Activated T-cell treated with anti-CD3 and anti-CD28 coated beads for 1 hour (primary cell): ENCODE measurements around the gene M1AP.

ENCODE experiments used
- DNase-seq: peaks from one replicate; pipeline ENCODE4 v3.0.0-alpha.2; 2020; ENCODE audit warnings: low read depth

The M1AP gene

GRCh38 chr2:74593826-74594772 lies 54.0 kb downstream of the M1AP start:
- no peak for DNase-seq

GRCh38 chr2:74588664-74589063 lies 59.5 kb downstream of the M1AP start:
- no peak for DNase-seq

GRCh38 chr2:74587664-74588277 lies 60.4 kb downstream of the M1AP start:
- peak; percentile 36 for DNase-seq

GRCh38 chr2:74585406-74586185 lies 62.5 kb downstream of the M1AP start:
- peak; percentile 5 for DNase-seq

- DNase-seq, result no peak
Measured at GRCh38 chr2:74584088-74584645, 64.0 kb downstream of the M1AP start.

- no peak for DNase-seq
Measured at GRCh38 chr2:74583504-74583903, 64.6 kb downstream of the M1AP start.

GRCh38 chr2:74582184-74582583 lies 65.9 kb downstream of the M1AP start:
- no peak for DNase-seq

GRCh38 chr2:74581463-74581862 lies 66.7 kb downstream of the M1AP start:
- no peak for DNase-seq

- DNase-seq, result no peak
Measured at GRCh38 chr2:74578408-74578807, 69.7 kb downstream of the M1AP start.

GRCh38 chr2:74577448-74577847 lies 70.7 kb downstream of the M1AP start:
- DNase-seq, result no peak

- no peak for DNase-seq
Measured at GRCh38 chr2:74576863-74577229, 71.3 kb downstream of the M1AP start.

GRCh38 chr2:74576211-74576862 lies 71.8 kb downstream of the M1AP start:
- no peak for DNase-seq

- no peak for DNase-seq
Measured at GRCh38 chr2:74575320-74575719, 72.8 kb downstream of the M1AP start.

GRCh38 chr2:74573747-74574562 lies 74.2 kb downstream of the M1AP start:
- DNase-seq, result no peak

- no peak for DNase-seq
Measured at GRCh38 chr2:74572178-74572925, 75.8 kb downstream of the M1AP start.

GRCh38 chr2:74571058-74571457 lies 77.1 kb downstream of the M1AP start:
- no peak for DNase-seq

GRCh38 chr2:74569686-74570085 lies 78.4 kb downstream of the M1AP start:
- no peak for DNase-seq

- no peak for DNase-seq
Measured at GRCh38 chr2:74567881-74568280, 80.2 kb downstream of the M1AP start.

- DNase-seq, result no peak
Measured at GRCh38 chr2:74566754-74567085, 81.4 kb downstream of the M1AP start.

- no peak for DNase-seq
Measured at GRCh38 chr2:74566076-74566753, 81.9 kb downstream of the M1AP start.
